Stimulated activated CD4-positive, alpha-beta T cell treated with anti-CD3 and anti-CD28 coated beads, Interleukin-12 subunit alpha, Interleukin-12 subunit beta, amount 100 ng/mL, for 48 hours (primary cell): Measurements from ENCODE around the gene DPPA5.
"Not testable (repeated sequence)": the region's sequence is repeated elsewhere in the genome, so short reads cannot be mapped to it uniquely, and the experiment has no call there.

Experiments used
- DNase-seq, 3 donors: peaks; one replicate each; pipeline ENCODE4 v3.0.0-alpha.2; 2020; ENCODE audit warnings: low read depth in 2 of 3, low spot score in 1 of 3

The DPPA5 gene

GRCh38 chr6:73303773-73304172 is 50.3 kb downstream of the DPPA5 start:
- DNase-seq: not testable (repeated sequence)
